ENCODE measurements around the gene FAM120AOS. TPM values are rescaled to one million over a fixed set of nuclear protein-coding genes. Genes with fewer than 3 reads are reported as not detected.

Gene FAM120AOS
- total and polyA plus RNA-seq, 7 experiments from 2014 or later, result 36.7 to 62.1 (median 47.2) TPM

GRCh38 chr9:93479726-93480125 is 26.3 kb upstream of the FAM120AOS start:
- peak overlapping the region in 1 of 9 donors; percentile 36 for H3K27ac Mint-ChIP-seq
- peaks cover 0 to 51% (median 20%) of the 10 kb centered on the region in 5 donors for H3K36me3 Mint-ChIP-seq

DNA sequence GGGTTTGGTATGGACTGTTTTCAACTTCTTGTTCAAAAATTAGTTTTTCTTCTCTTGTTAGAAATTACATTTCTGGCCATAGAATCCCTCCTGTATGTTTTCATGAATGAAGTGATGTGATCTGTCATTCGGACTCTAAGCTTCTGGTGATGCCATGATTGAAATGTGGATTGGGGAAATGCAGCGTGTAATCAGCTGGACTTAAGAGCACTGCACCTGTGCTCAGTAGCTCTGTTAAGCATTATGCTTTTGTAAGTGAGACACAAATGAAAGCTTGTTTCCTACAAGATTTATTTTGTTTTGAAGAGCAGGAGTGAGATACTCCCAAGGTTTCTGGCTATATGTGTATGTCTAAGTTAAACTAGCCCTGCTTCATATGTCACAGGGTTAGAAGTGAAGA is 24.0 kb upstream of the FAM120AOS start:
- H3K27me3 Mint-ChIP-seq, result no peaks in the 10 kb centered on the region
- H3K36me3 Mint-ChIP-seq, result peaks cover 0 to 44% (median 17%) of the 10 kb centered on the region in 5 donors
- Histone ChIP-seq H3K27me3 (ENCODE audit: control insufficient read depth in 2 of 2, insufficient read depth in 2 of 2, low read length in 2 of 2) (no peaks in the 10 kb centered on the region), H3K36me3 (ENCODE audit: control insufficient read depth in 2 of 3, insufficient read depth in 3 of 3, low read length in 3 of 3) (peaks cover 0 to 8% (median 3%) of the 10 kb centered on the region in 3 experiments), H3K27ac (ENCODE audit: low read depth, low read length) (no peak overlapping the region), H3K4me1 (ENCODE audit: control insufficient read depth in 2 of 2, insufficient read depth in 2 of 2, low read length in 2 of 2) (peaks cover 0 to 3% of the 10 kb centered on the region in 2 donors), H3K4me3 (ENCODE audit: low read length) (no peak overlapping the region), H3K9me3 (ENCODE audit: control insufficient read depth in 2 of 3, low read length in 3 of 3) (no peaks in the 10 kb centered on the region)
- no peaks in the 10 kb centered on the region for H3K9me3 Mint-ChIP-seq
- ChIA-PET CTCF (no interaction called here), POLR2A (no interaction called here)
- peak overlapping the region in 2 of 9 donors; percentile 3 to 7 for H3K27ac Mint-ChIP-seq
- DNase-seq, result no peak
- no peak for ATAC-seq
- peaks cover 22 to 47% (median 37%) of the 10 kb centered on the region in 7 donors for H3K4me1 Mint-ChIP-seq
- H3K4me3 Mint-ChIP-seq, result no peak overlapping the region
- intact Hi-C loops (cut with micrococcal nuclease), result no loop called here

More at GRCh38 chr9:93479726-93480125, 26.3 kb upstream of the FAM120AOS start:
- no peaks in the 10 kb centered on the region for H3K27me3 Mint-ChIP-seq
- ATAC-seq (no peak), DNase-seq (no peak)
- peaks cover 21 to 51% (median 35%) of the 10 kb centered on the region in 7 donors for H3K4me1 Mint-ChIP-seq
- ChIA-PET CTCF (no interaction called here), POLR2A (no interaction called here)
- Histone ChIP-seq H3K36me3 (ENCODE audit: control insufficient read depth in 2 of 3, insufficient read depth in 3 of 3, low read length in 3 of 3) (peaks cover 0 to 22% (median 0%) of the 10 kb centered on the region in 3 experiments), H3K4me1 (ENCODE audit: control insufficient read depth in 2 of 2, insufficient read depth in 2 of 2, low read length in 2 of 2) (peaks cover 0 to 3% of the 10 kb centered on the region in 2 donors), H3K27ac (ENCODE audit: low read depth, low read length) (no peak overlapping the region), H3K9me3 (ENCODE audit: control insufficient read depth in 2 of 3, low read length in 3 of 3) (no peaks in the 10 kb centered on the region), H3K27me3 (ENCODE audit: control insufficient read depth in 2 of 2, insufficient read depth in 2 of 2, low read length in 2 of 2) (no peaks in the 10 kb centered on the region), H3K4me3 (ENCODE audit: low read length) (no peak overlapping the region)
- intact Hi-C loops (cut with micrococcal nuclease), result no loop called here
- no peaks in the 10 kb centered on the region for H3K9me3 Mint-ChIP-seq
- no peak overlapping the region for H3K4me3 Mint-ChIP-seq

GRCh38 chr9:93476924-93477323 is 23.5 kb upstream of the FAM120AOS start:
- Histone ChIP-seq H3K36me3 (ENCODE audit: control insufficient read depth in 2 of 3, insufficient read depth in 3 of 3, low read length in 3 of 3) (peaks cover 0 to 5% (median 4%) of the 10 kb centered on the region in 3 experiments), H3K27me3 (ENCODE audit: control insufficient read depth in 2 of 2, insufficient read depth in 2 of 2, low read length in 2 of 2) (no peaks in the 10 kb centered on the region), H3K9me3 (ENCODE audit: control insufficient read depth in 2 of 3, low read length in 3 of 3) (no peaks in the 10 kb centered on the region), H3K27ac (ENCODE audit: low read depth, low read length) (no peak overlapping the region), H3K4me3 (ENCODE audit: low read length) (no peak overlapping the region), H3K4me1 (ENCODE audit: control insufficient read depth in 2 of 2, insufficient read depth in 2 of 2, low read length in 2 of 2) (peaks cover 0 to 3% of the 10 kb centered on the region in 2 donors)
- Mint-ChIP-seq H3K4me3 (no peak overlapping the region), H3K27ac (peak overlapping the region in 1 of 9 donors; percentile 3), H3K4me1 (peaks cover 24 to 49% (median 37%) of the 10 kb centered on the region in 7 donors), H3K27me3 (no peaks in the 10 kb centered on the region), H3K9me3 (no peaks in the 10 kb centered on the region), H3K36me3 (peaks cover 0 to 47% (median 22%) of the 10 kb centered on the region in 5 donors)
- ChIA-PET CTCF (no interaction called here), POLR2A (no interaction called here)
- no peak for DNase-seq
- no peak for ATAC-seq
- intact Hi-C loops (cut with micrococcal nuclease), result no loop called here

DNA sequence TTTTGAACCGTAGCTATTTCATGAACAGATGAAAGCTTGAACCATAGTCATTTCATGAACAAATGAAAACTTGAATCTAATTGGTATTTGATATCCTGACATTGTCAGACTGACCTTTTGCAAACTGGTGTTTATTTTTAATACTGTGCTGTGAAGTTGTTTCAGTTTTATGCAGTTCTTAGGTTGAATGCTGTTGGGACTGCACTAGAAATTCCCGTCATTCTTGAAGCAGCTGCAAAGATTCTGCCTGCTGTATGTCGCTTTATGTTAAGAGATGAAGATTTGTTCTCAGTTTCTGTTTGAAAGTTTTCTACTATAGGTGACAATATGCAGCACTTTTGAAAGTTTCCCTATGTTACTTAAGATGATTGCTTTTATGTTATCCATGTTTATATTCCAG is 22.5 kb upstream of the FAM120AOS start:
- no peak overlapping the region for H3K27ac ChIP-seq (ENCODE audit: low read depth, low read length)
- H3K9me3 ChIP-seq (ENCODE audit: control insufficient read depth in 2 of 3, low read length in 3 of 3), result no peaks in the 10 kb centered on the region
- CTCF ChIA-PET, result no interaction called here
- Mint-ChIP-seq H3K9me3 (no peaks in the 10 kb centered on the region), H3K36me3 (peaks cover 0 to 47% (median 22%) of the 10 kb centered on the region in 5 donors), H3K27me3 (no peaks in the 10 kb centered on the region), H3K4me3 (no peak overlapping the region), H3K4me1 (peaks cover 23 to 45% (median 36%) of the 10 kb centered on the region in 7 donors), H3K27ac (peak overlapping the region in 1 of 9 donors; percentile 20)
- intact Hi-C loops (cut with micrococcal nuclease), result no loop called here
- no peak for ATAC-seq
- POLR2A ChIA-PET, result no interaction called here
- H3K4me1 ChIP-seq (ENCODE audit: control insufficient read depth in 2 of 2, insufficient read depth in 2 of 2, low read length in 2 of 2), result peaks cover 0 to 3% of the 10 kb centered on the region in 2 donors
- peaks cover 0 to 10% (median 5%) of the 10 kb centered on the region in 3 experiments for H3K36me3 ChIP-seq (ENCODE audit: control insufficient read depth in 2 of 3, insufficient read depth in 3 of 3, low read length in 3 of 3)
- DNase-seq, result no peak
- H3K27me3 ChIP-seq (ENCODE audit: control insufficient read depth in 2 of 2, insufficient read depth in 2 of 2, low read length in 2 of 2), result no peaks in the 10 kb centered on the region
- H3K4me3 ChIP-seq (ENCODE audit: low read length), result no peak overlapping the region

DNA sequence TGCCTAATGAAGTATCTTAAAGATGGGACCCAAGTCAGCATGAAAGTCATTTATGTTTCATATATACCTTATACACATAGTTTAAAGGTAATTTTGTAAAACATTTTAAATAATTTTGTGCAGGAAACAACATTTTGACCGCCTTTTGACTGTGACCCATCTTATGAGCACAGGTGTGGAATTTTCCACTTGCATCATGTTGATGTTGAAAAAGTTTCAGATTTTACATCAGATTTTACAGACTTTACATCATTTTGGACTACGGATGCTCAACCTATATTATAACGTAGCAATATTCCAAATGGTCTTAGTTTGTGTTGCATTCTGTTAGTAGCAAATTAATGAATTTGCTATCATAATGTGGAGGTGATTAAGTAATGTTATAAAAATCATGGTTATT is 21.7 kb upstream of the FAM120AOS start:
- peaks cover 3 to 4% of the 10 kb centered on the region in 2 donors for H3K4me1 ChIP-seq (ENCODE audit: control insufficient read depth in 2 of 2, insufficient read depth in 2 of 2, low read length in 2 of 2)
- DNase-seq (no peak), ATAC-seq (no peak)
- H3K4me3 ChIP-seq (ENCODE audit: low read length), result no peak overlapping the region
- peaks cover 26 to 47% (median 38%) of the 10 kb centered on the region in 7 donors for H3K4me1 Mint-ChIP-seq
- POLR2A ChIA-PET, result no interaction called here
- H3K27ac ChIP-seq (ENCODE audit: low read depth, low read length), result no peak overlapping the region
- H3K4me3 Mint-ChIP-seq, result no peak overlapping the region
- H3K27me3 ChIP-seq (ENCODE audit: control insufficient read depth in 2 of 2, insufficient read depth in 2 of 2, low read length in 2 of 2), result no peaks in the 10 kb centered on the region
- no peaks in the 10 kb centered on the region for H3K9me3 ChIP-seq (ENCODE audit: control insufficient read depth in 2 of 3, low read length in 3 of 3)
- intact Hi-C loops (cut with micrococcal nuclease), result no loop called here
- no peaks in the 10 kb centered on the region for H3K9me3 Mint-ChIP-seq
- CTCF ChIA-PET, result no interaction called here
- H3K36me3 Mint-ChIP-seq, result peaks cover 0 to 48% (median 22%) of the 10 kb centered on the region in 5 donors
- no peak overlapping the region for H3K27ac Mint-ChIP-seq
- peaks cover 0 to 10% (median 5%) of the 10 kb centered on the region in 3 experiments for H3K36me3 ChIP-seq (ENCODE audit: control insufficient read depth in 2 of 3, insufficient read depth in 3 of 3, low read length in 3 of 3)
- no peaks in the 10 kb centered on the region for H3K27me3 Mint-ChIP-seq

DNA sequence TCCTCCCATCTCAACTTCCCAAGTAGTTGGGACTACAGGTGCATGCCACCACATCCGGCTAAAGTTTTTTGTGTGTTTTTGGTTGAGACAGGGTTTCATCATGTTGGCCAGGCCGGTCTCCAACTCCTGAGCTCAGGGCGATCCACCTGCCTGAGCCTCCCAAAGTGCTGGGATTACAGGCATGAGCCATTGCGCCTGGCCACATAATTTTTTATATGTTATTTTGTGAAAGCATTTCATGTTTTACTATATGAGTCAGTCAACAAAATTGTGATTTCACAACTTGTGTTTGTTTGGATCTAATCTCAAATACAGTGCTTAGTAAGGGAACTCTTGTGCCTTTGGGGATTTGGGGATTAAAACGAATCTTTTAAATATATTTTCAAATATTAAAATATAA is 20.0 kb upstream of the FAM120AOS start:
- H3K36me3 Mint-ChIP-seq, result peaks cover 0 to 41% (median 24%) of the 10 kb centered on the region in 5 donors
- no peak overlapping the region for H3K27ac Mint-ChIP-seq
- Histone ChIP-seq H3K4me1 (ENCODE audit: control insufficient read depth in 2 of 2, insufficient read depth in 2 of 2, low read length in 2 of 2) (peaks cover 6 to 10% of the 10 kb centered on the region in 2 donors), H3K4me3 (ENCODE audit: low read length) (no peak overlapping the region), H3K27ac (ENCODE audit: low read depth, low read length) (no peak overlapping the region), H3K27me3 (ENCODE audit: control insufficient read depth in 2 of 2, insufficient read depth in 2 of 2, low read length in 2 of 2) (no peaks in the 10 kb centered on the region), H3K36me3 (ENCODE audit: control insufficient read depth in 2 of 3, insufficient read depth in 3 of 3, low read length in 3 of 3) (peaks cover 0 to 10% (median 5%) of the 10 kb centered on the region in 3 experiments), H3K9me3 (ENCODE audit: control insufficient read depth in 2 of 3, low read length in 3 of 3) (no peaks in the 10 kb centered on the region)
- ATAC-seq (no peak), DNase-seq (no peak)
- CTCF ChIA-PET, result interaction anchor here (1.2 kb wide), 1 partner anchor 10 kb away, joined by 4 read pairs; no protein-coding TSS in a partner anchor
- intact Hi-C loops (cut with micrococcal nuclease), result no loop called here
- no peaks in the 10 kb centered on the region for H3K27me3 Mint-ChIP-seq
- H3K4me3 Mint-ChIP-seq, result no peak overlapping the region
- no peaks in the 10 kb centered on the region for H3K9me3 Mint-ChIP-seq
- POLR2A ChIA-PET, result no interaction called here
- peaks cover 31 to 54% (median 47%) of the 10 kb centered on the region in 7 donors for H3K4me1 Mint-ChIP-seq

GRCh38 chr9:93471124-93471523 is 17.7 kb upstream of the FAM120AOS start:
- H3K36me3 Mint-ChIP-seq, result peaks cover 0 to 26% (median 21%) of the 10 kb centered on the region in 5 donors
- CTCF ChIA-PET, result no interaction called here

More at GRCh38 chr9:93471124-93471523, 17.7 kb upstream of the FAM120AOS start:
- Histone ChIP-seq H3K27me3 (ENCODE audit: control insufficient read depth in 2 of 2, insufficient read depth in 2 of 2, low read length in 2 of 2) (no peaks in the 10 kb centered on the region), H3K9me3 (ENCODE audit: control insufficient read depth in 2 of 3, low read length in 3 of 3) (no peaks in the 10 kb centered on the region), H3K4me3 (ENCODE audit: low read length) (no peak overlapping the region), H3K36me3 (ENCODE audit: control insufficient read depth in 2 of 3, insufficient read depth in 3 of 3, low read length in 3 of 3) (peaks cover 0 to 10% (median 5%) of the 10 kb centered on the region in 3 experiments), H3K27ac (ENCODE audit: low read depth, low read length) (no peak overlapping the region), H3K4me1 (ENCODE audit: control insufficient read depth in 2 of 2, insufficient read depth in 2 of 2, low read length in 2 of 2) (peaks cover 18 to 19% of the 10 kb centered on the region in 2 donors)
- POLR2A ChIA-PET, result no interaction called here
- no peaks in the 10 kb centered on the region for H3K27me3 Mint-ChIP-seq
- intact Hi-C loops (cut with micrococcal nuclease), result no loop called here
- DNase-seq (no peak), ATAC-seq (no peak)
- no peaks in the 10 kb centered on the region for H3K9me3 Mint-ChIP-seq
- peaks cover 52 to 67% (median 59%) of the 10 kb centered on the region in 7 donors for H3K4me1 Mint-ChIP-seq
- no peak overlapping the region for H3K27ac Mint-ChIP-seq
- H3K4me3 Mint-ChIP-seq, result no peak overlapping the region

All from naive thymus-derived CD4-positive, alpha-beta T cell (primary cell).